ENCODE results near the gene MATCAP1.

Gene MATCAP1

DNA sequence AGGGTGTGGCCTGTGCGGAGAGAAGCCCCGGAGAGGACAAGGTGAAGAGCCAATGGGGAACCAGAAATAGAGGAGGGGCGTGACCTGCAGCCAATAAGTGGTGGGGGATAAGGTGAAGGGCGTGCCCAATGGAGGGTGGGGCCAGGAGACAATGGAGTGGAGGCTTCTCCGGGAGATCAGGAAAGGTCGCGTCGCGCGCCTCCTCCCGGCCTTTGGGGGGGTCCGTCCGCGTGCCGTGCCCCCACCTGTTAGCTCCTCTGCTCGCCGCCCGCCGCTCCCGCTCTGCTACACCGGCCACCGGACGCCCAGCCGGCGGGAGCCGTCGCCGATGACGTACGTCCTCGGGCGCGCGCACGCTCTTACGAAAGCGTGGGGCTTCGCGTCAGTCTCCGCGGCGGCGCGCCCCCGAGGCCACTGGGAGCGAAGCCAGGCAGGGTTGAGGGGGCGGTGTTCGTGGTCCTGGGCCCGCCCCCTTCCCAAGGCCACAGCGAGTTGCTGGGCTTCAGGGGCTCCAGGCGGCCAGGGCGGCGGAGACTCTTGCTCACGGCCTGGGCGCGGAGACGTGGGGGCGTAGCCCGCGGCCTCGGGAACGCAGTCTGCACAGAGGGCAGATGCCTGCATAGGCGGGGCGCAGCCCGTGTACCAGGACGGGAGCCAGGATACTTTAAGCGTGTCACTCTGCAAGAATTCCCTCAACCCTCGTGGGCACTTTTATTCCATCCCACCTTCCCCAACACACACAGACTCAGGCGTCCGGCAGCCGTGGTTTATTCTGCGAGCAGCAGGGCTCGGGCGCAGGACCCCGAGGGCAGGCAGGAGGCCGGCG is at the start of gene MATCAP1:
TSS of gene MATCAP1 (minus strand) at position 337 of the 826 bp plus-strand sequence. CDS start 3,353 bp downstream, outside the sequence.
- peak; percentile 85 for DNase-seq

DNA sequence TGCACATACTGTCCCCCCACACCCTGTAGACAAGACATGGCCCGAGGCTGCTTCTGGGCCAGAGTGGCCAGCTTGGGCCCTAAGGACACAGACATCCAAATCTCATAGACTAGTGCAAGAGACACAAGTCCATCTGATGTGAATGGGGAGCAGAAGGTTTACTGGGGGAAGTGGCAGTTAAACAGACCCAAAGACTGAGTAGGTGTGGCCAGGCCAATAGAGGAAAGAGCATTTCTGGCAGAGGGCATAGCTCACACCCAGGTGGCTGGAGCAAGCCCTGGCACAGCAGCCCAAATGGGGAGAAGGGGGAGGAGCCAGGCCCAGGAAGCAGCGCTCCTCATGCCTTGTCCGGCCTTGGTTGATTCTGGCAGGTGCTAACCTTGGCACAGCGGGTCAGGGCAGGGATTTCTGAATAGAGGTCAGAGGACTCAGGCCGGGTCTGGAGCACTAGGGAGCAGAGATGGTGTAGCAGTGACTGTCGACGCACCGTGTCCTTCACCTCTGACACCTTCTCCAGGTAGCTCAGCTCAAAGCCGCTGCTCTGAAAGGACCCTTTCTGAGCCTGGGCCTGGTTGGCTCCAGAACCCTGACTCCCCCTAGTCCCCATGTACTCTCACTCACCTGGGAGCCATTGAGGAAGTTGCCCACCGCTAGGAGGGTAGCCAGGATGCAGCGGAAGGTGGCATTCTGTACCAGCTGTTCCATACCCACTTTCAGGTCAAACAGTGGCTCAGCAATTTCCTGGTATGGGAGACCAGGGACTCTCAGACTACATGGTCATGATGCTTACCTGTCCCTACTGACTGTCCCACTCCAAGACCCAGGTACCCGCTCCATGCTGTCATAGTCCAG is 47.3 kb upstream of the MATCAP1 start:
- DNase-seq: no peak

DNA sequence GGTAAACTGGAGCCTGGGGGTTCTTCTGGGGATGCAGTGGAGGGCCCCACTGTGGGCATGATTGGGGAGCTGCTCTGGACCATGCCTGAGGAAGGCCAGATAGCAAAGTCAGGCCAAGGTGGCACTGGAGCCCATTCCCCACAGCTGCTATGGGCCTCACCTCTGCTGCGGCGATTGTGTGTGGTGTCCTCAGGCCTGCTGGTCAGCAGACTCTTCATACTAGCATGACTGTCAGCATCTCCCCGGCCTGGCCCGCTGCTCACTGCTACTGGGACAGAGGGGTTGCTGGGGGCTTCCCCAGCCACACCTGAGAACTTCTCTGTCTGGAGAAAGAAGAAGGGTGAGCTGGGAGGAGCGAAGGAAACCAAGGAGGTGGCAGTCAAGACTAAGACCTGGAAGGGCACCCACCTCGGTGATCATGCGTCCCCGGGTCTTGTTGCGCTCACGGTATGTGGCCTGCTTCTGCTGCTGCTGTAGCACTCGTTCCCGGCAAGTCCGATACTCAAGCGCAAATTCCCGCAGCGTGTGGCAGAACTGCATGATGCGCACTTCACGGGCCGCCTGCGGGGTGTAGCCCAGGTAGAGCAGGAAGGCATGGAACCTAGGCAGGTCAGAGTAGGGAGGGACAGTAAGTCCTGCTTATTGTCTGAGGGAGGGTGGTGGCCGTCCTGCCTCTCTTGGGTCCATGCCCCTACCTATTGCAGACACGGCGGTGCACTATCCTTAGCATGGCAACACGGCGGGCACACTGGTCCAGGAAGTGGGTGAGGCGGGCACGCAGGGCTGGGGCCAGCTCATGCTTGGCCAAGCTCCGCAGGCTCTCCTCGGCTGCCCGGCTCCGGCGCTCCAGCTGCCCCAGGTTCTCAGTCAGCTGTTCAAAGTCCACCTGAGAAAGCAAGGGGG is 46.4 kb upstream of the MATCAP1 start:
- DNase-seq: no peak

DNA sequence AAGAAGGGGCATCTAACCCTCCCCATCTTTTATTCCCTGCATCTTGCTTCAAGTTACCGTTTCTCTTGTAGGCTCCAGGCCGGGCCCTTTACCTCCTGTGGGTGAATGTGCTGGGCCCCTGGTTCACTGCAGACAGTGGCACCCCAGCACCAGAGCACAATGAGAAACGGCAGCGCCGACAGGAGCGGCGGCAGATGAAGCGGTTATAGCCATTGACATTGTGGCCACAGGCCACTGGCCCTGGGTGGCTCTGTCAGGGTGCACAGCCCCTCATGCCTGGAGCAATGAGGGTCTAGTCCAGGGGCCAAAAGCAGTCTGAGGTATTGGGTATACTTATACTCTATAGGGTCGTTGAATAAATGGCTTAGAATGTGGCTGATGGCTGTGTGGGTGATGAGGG is 45.1 kb upstream of the MATCAP1 start:
- DNase-seq: no peak

DNA sequence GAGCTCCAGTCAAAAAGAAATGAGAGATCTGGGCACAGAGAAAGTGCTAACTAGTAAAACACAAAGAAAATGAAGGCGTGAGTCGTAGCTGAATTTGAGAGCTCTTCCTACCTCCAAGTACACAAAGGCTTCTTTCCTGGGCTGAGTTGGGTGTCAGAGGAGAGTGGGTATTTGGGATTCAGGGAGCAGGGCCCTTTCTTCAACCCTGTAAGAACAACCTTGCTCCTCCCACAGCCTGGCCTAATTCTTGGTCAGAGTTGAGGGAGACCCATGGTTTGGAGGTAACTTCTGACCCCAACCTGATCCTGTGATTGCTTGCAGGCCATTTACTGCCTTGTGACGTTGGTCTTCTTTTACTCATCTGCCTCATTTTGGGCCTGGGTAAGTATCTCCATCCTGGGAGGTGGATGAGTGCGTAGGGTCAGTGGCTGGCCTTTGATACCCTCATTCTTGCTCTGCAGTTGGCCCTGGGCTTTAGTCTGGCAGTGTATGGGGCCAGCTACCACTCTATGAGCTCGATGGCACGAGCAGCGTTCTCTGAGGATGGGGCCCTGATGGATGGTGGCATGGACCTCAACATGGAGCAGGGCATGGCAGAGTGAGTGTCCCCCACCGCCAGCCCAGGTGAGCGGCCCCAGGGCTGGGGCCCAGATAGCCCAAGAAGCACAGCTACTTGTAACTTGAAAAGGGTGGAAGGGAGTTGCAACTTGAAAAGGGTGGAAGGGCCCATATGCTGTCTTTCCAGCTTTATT is 44.4 kb upstream of the MATCAP1 start:
- no peak for DNase-seq

DNA sequence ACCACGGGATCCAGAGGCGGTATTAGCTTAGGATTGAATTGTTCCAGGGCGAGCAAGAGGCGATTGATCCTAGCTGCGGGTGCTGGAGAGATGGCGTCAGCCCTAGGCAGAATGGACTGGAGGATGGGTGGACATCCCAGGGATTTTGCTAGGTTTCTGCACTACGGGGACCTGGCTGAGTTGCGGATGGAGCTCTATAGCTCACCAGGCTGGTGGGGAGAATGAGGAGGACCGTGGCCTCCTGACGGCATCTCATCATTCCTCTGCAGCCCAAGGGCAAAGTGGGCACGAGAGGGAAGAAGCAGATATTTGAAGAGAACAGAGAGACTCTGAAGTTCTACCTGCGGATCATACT is 43.8 kb upstream of the MATCAP1 start:
- no peak for DNase-seq

DNA sequence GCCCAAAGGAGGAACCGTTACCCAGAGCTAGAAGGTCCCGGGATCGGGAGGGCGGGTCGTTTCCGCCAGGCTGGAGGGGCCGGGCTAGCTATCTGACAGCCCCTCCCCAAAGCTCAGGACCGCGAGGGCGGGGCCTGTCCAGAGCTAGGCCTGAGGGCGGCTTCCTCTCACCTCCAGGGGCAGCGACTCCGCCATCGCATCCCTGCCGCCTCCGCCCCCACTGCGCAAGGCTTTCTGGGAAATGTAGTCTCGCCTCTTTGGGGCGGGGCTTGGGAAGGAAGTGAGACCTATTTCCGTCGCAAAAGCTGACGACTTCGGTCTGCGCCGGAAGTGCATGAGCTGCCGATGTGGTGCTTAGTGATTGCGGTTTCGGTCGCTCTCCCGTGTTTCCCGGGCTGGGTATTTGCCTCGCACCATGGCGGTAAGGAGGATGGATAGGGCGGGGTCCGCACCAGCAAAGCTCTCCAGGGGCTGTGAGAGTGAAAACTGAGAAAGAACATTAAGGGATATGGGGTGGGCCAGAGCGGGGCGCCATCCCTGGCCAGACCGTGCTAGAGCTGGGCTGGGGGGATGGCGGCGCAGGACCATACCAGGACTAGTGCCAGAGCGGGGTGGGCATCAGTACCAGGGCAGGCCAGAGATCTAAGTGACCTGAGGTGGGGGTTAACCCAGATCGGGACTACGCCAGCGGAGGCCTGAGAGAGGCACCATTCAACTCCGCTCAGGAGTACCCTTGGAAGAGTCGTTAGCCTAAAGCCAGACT is 43.2 kb upstream of the MATCAP1 start, which contains the start of gene TMEM208:
TSS of gene TMEM208 (plus strand) at position 327 of the 763 bp plus-strand sequence. CDS start at position 416, 89 bp downstream.
- DNase-seq: peak; percentile 94

DNA sequence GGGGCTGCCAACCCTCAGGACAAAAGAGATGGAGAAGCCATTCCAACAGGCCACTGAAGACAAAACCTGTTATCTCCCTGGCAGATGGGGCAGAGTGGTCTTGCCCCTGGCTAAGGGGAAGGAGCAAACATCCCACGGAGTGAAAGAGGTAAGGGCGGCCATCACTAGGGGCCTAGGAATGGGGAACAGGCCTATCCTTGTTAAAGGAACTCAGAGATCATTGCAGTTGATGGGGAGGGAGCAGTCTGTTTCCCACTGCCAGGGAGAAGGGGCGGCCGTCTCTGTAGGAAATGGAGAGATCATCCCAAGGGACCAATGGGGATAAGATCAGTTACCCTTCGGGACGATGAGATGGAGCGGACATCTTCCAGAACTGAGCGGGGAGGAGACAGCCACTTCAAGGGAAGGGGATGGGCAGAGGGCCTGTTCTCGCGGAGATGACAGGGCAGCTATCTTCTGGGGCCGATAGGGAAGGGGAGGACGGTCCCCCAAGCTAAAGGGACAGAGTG is 42.6 kb upstream of the MATCAP1 start:
- no peak for DNase-seq

DNA sequence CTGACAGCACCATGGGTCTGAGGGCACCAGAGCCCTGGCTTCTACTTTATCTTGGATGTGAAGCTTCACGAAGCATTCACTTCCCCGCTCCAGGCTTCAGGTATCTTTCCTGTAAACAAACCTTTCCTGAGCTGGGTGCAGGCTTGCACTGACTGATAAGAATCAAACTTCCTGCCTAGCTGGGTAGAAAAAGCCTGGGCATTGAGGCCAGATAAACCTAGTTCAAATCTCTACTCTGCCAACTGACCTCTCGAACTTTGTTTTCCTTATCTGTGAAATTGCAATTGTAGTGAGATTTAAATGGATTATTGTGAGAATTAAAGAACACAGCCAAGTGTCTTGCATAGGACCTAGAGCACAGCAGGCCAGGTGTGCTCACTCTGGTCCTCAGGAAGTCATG is 40.2 kb upstream of the MATCAP1 start:
- no peak for DNase-seq

DNA sequence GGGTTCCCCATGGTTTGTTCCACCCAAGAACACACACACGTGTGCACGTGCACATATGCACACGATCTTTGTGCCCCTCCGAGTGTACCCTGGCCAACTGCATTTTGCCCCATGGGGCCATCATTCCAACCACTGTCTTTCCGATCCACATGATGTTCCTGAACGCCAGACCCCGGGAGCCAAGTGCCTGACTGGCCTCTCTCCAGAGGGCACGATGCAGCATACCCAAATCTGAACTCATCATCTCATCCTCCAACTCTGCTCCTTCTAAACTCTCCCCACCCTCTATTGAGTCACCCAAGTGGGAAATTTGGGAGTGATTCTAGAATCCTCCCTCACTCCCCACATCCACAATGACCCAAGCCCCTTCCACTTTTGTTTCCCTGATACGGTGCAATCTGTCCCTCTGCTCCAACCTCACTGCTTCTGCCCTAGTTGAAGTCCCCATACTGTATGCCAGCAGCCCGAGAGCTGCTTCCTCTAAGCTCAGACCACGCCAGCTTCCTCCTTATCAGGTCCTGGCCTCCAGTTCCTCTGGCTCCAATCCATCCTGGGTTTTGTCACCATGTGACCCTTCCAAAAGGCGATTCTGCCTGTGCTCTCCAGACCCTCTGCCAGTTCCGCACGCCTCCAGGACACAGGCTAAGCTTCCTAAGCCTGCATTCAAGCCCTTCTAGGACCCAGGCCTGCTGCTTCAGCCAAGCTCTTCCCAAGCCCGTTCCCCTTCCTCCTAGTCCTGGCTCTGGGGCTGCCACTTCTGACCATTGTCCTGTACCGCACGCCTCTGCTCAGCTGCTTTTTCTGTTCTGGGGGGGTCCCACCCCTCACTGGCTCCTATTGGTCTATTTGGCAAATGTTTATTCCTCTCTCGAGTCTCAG is 33.1 kb upstream of the MATCAP1 start:
- no peak for DNase-seq

DNA sequence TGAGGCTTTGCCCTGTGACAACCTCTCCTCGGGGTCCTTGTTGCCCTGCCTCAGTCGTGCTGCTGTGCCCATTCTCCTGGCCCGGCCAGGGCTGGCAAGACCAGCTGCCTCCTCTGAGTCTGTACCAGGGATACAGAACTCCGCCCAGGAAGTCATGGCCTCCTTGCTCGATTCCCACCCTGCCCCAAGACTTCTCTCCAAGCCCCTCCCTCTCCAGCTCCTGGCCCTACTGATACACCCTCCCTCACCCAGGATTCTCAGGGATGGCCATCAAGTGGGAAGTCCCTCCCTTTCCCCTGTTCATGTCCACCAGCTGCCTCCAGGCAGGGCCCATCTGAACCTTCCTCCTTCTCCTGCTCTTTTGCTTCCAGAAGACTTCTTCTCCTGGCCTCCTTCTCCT is 31.9 kb upstream of the MATCAP1 start:
- no peak for DNase-seq

DNA sequence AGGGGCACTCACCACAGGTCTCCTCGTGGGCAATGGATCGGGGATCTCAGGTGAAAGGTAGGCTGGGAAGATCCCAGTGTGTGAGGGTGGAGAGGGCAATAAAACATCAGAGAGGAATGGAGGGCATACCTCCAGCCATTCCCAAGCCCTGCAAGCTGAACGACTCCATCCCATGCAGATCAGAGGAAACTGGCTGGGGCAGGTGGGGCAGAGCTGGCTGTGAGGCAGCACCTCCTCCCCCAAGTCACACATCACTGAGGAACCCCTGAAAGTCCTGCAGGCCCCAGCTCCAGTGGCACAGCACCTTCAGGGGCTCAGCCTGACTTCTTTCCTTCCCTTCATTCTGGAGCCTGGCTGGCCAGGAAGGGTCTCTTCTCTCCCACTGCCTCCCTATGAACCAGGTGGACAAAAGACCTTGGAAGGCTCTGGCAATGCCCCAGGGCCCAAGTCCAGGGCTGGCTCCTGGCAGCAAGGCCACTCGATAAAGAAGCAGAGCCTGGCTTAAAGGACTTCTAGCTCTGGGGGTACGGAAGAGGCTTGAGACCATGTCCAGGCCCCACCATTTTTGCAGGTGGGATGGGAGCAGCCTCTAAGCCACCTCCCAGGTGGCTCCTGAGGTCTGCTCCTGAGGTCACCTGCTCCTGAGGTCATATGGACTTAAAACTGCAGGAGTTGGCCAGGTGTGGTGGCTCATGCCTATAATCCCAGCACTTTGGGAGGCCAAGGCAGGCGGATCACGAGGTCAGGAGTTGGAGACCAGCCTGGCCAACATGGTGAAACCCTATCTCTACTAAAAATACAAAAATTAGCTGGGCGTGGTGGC is 29.6 kb upstream of the MATCAP1 start:
- no peak for DNase-seq

DNA sequence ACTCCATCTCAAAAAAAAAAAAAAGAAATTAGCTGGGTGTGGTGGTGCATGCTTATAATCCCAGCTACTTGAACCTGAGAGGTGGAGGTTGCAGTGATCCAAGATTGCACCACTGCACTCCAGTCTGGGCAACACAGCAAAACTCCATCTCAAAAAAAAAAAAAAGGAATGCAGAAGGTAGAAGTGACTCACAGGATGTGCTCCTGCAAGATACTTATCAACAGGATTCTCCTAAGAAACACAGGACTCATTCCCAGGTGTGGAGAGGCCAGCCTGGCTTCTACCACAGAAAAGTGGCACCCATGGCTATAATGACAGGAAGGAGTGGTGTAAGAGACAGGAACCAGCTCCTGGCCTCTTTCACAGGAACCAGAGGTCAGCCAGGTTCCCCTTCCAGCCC is 29.0 kb upstream of the MATCAP1 start:
- DNase-seq: no peak

DNA sequence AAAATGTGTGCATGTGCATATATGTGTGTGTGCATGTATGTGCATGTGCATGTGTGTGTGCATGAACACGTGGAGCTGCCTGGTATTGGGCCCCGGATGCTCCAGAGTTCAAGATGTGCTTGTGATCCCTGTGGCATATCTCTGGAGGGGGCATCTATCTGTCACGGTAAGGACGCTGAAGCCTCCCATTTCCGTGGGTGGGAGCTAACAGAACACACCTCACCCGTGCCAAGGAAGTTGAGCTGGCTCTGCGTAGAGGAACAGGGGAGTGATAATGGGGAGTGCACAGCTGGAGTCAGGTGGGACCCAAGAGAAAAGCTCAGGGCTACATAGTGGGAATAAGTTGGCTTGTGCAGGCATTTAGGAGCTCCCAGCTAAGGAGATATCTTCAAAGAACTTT is 27.9 kb upstream of the MATCAP1 start:
- no peak for DNase-seq

DNA sequence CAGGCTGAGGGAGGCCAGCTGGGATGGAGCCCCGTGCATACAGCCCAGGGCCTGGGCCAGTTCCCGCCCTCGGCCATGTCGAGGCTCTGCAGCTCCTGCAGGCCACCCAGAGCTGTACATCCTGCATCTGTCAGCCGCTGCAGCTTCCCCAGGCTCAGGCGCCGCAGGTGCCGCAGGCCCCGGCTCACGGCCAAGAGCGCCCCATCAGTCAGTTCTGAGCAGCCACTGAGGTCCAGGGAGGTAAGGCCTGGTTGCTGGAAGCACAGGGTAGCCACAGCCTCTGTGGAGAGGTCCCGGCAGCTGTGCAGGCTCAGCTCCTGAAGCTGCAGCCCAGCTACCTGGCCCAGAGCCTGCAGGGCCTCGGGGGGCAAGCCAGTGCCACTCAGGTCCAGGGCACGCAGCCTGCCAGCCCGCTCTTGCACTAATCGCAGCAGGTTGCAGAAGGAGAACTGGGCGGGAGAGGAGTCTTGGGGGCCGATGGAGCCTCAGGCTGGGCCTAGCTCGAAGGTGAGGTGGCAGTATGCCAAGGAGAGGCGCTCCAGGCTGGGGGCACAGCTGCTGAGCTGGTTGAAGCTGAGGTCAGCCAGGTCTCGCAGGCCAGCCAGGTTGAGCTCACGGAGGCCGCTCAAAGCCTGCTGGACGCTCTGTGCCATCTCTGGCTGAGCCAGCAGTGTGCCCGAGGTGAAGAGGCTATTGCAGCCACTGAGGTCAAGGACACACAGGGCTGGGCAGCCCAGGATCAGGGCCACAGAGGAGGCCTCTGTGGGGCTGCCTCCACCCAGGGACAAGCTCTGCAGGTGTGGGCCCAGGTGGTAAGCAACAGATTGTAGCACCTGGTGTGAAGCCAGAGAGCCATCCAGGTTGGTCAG is 26.5 kb upstream of the MATCAP1 start:
- no peak for DNase-seq

DNA sequence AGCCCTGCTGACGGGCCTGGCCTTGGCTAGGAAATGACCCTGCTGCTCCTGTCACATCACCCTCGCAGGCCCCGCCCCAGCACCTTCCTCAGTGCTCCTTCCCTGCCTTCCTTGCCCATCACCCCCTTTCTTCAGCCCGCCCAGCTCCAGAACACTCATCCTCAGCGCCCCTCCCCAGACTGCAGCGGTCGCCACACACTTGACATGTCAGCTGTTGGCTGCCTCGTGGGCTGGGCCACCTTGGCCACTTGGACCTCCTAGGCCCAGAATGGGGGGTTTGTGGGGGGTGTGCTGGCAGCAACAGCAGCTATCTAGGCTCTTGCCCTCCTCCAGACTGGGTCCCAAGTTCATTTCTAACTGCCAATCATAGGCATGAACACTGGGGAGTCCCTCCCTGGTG is 25.8 kb upstream of the MATCAP1 start:
- DNase-seq: no peak

DNA sequence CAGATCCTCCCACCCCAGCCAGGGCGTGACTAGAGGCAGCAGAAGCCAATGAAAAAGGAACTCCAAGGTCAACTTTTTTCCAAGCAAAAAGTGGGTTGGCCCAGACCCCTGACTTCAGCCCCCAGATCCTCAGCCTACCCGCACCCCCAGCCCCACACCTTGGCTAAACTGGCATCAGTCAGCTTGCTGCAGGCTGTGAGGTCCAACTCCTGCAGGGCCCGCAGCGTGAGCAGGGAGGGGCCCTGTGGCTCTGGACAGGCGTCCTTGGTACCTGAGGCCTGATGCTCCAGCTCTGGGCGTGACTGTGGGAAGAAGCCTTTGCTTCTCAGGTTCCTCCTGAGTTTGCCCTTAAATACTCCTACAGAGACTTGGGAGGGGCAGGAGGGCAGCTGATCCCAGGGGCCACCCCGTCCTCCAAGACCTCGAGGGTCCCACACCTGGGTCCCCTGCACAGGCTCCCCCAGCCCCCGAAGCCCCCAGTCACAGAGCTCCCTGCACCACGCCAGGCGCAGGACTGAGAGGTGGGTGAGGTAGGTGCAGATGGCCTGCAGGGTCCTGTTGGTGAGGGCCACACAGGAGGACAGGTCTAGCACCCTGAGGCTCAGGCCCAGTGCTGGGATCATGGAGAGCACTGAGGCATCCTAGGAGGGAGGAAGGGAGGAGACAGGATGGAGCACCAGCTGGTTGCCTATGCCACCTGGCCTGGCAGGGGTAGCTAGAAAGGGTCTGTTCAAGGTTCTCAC is 24.6 kb upstream of the MATCAP1 start:
- no peak for DNase-seq

All from NK-92 treated with Interleukin-12 subunit alpha and Interleukin-12 subunit beta, amount 100 ng/mL, for 24 hours (cell line).